Memory B cell (primary cell): ENCODE measurements around the gene ATP2A1.
"Not testable (repeated sequence)": the region's sequence is repeated elsewhere in the genome, so short reads cannot be mapped to it uniquely, and the experiment has no call there.

Experiments
- ATAC-seq: fragments of 150-1000 bp; cut with Tn5 transposase; 2 replicates; pipeline ENCODE4 v1.10.0; 2021; ENCODE audit warnings: low read depth, mild to moderate bottlenecking, moderate library complexity
- DNase-seq, 2 donors: peaks; one replicate each; pipeline ENCODE4 v3.0.0; 2022; ENCODE audit warnings: low spot score in 2 of 2
- H3K27ac Mint-ChIP-seq: one replicate; pipeline ENCODE4 v1.8.0; 2022; ENCODE audit warnings: mild to moderate bottlenecking, moderate library complexity, mixed read lengths
- H3K27me3 Mint-ChIP-seq: one replicate; pipeline ENCODE4 v1.8.0; 2022; ENCODE audit warnings: mixed read lengths
- H3K36me3 Mint-ChIP-seq: one replicate; pipeline ENCODE4 v1.8.0; 2022; ENCODE audit warnings: mild to moderate bottlenecking, mixed read lengths
- H3K4me1 Mint-ChIP-seq: one replicate; pipeline ENCODE4 v1.8.0; 2022; ENCODE audit warnings: mixed read lengths
- H3K4me3 Mint-ChIP-seq: one replicate; pipeline ENCODE4 v1.8.0; 2022; ENCODE audit warnings: mild to moderate bottlenecking, moderate library complexity, mixed read lengths
- H3K9me3 Mint-ChIP-seq: one replicate; pipeline ENCODE4 v1.8.0; 2022; ENCODE audit warnings: mixed read lengths

The ATP2A1 gene

GRCh38 chr16:28935924-28936783 lies 57.9 kb downstream of the ATP2A1 start:
- H3K4me3 Mint-ChIP-seq = peak overlapping the region; percentile 8
- DNase-seq = peak; percentile 75 to 82

GRCh38 chr16:28936784-28937155 lies 58.5 kb downstream of the ATP2A1 start:
- no peaks in the 10 kb centered on the region for H3K9me3 Mint-ChIP-seq
- ATAC-seq (no peak), DNase-seq (no peak)
- peak overlapping the region; percentile 79 for H3K27ac Mint-ChIP-seq
- no peak overlapping the region for H3K4me3 Mint-ChIP-seq
- no peaks in the 10 kb centered on the region for H3K27me3 Mint-ChIP-seq
- H3K4me1 Mint-ChIP-seq = peaks cover 39% of the 10 kb centered on the region
- H3K36me3 Mint-ChIP-seq = peaks cover 42% of the 10 kb centered on the region

More at GRCh38 chr16:28935924-28936783, 57.9 kb downstream of the ATP2A1 start:
- Mint-ChIP-seq H3K4me1 (peaks cover 41% of the 10 kb centered on the region), H3K27me3 (no peaks in the 10 kb centered on the region), H3K9me3 (no peaks in the 10 kb centered on the region), H3K36me3 (peaks cover 42% of the 10 kb centered on the region), H3K27ac (peak overlapping the region; percentile 79)
- peak; percentile 91 for ATAC-seq

GRCh38 chr16:28937222-28937876 lies 59.1 kb downstream of the ATP2A1 start:
- Mint-ChIP-seq H3K27ac (peak overlapping the region; percentile 79), H3K4me1 (peaks cover 37% of the 10 kb centered on the region), H3K36me3 (peaks cover 42% of the 10 kb centered on the region), H3K9me3 (no peaks in the 10 kb centered on the region), H3K27me3 (no peaks in the 10 kb centered on the region), H3K4me3 (no peak overlapping the region)
- DNase-seq = no peak
- ATAC-seq = no peak

GRCh38 chr16:28938721-28939120 lies 60.4 kb downstream of the ATP2A1 start:
- Mint-ChIP-seq H3K27ac (peak overlapping the region; percentile 64), H3K9me3 (no peaks in the 10 kb centered on the region), H3K36me3 (peaks cover 42% of the 10 kb centered on the region), H3K4me1 (peaks cover 32% of the 10 kb centered on the region), H3K27me3 (no peaks in the 10 kb centered on the region), H3K4me3 (no peak overlapping the region)
- ATAC-seq (no peak), DNase-seq (no peak)

GRCh38 chr16:28939825-28940224 lies 61.5 kb downstream of the ATP2A1 start:
- ATAC-seq, H3K27ac Mint-ChIP-seq, DNase-seq: not testable (repeated sequence)

GRCh38 chr16:28943281-28943680 lies 65.0 kb downstream of the ATP2A1 start:
- Mint-ChIP-seq H3K27me3 (no peaks in the 10 kb centered on the region), H3K36me3 (peaks cover 9% of the 10 kb centered on the region), H3K4me1 (peaks cover 15% of the 10 kb centered on the region), H3K9me3 (no peaks in the 10 kb centered on the region), H3K4me3 (no peak overlapping the region), H3K27ac (no peak overlapping the region)
- DNase-seq = no peak
- no peak for ATAC-seq

More at GRCh38 chr16:28939825-28940224, 61.5 kb downstream of the ATP2A1 start:
- Mint-ChIP-seq H3K4me1 (peaks cover 27% of the 10 kb centered on the region), H3K36me3 (peaks cover 35% of the 10 kb centered on the region)
- not testable (repeated sequence) for H3K4me3 Mint-ChIP-seq, H3K9me3 Mint-ChIP-seq, H3K27me3 Mint-ChIP-seq

GRCh38 chr16:28946681-28947080 lies 68.4 kb downstream of the ATP2A1 start:
- no peaks in the 10 kb centered on the region for H3K27me3 Mint-ChIP-seq
- ATAC-seq (no peak), DNase-seq (no peak)
- H3K36me3 Mint-ChIP-seq = peaks cover 2% of the 10 kb centered on the region
- H3K4me1 Mint-ChIP-seq = peaks cover 16% of the 10 kb centered on the region
- H3K4me3 Mint-ChIP-seq = no peak overlapping the region
- H3K27ac Mint-ChIP-seq = no peak overlapping the region
- H3K9me3 Mint-ChIP-seq = no peaks in the 10 kb centered on the region

GRCh38 chr16:28950648-28951409 lies 72.5 kb downstream of the ATP2A1 start, which contains the start of gene NFATC2IP:
NFATC2IP (plus strand) TSS chr16:28950937; CDS start chr16:28951012, 75 bp downstream.
- Mint-ChIP-seq H3K27ac (peak within 1 kb of the TSS; percentile 86), H3K9me3 (no peaks in the 10 kb centered on the region), H3K36me3 (peaks cover 8% of the 10 kb centered on the region), H3K27me3 (no peaks in the 10 kb centered on the region), H3K4me3 (peak within 1 kb of the TSS; percentile 96), H3K4me1 (peaks cover 19% of the 10 kb centered on the region)
- DNase-seq (peak; percentile 98 to 99), ATAC-seq (peak; percentile 91)

GRCh38 chr16:28951410-28951943 lies 73.2 kb downstream of the ATP2A1 start:
- Mint-ChIP-seq H3K27me3 (no peaks in the 10 kb centered on the region), H3K27ac (peak overlapping the region; percentile 86), H3K9me3 (no peaks in the 10 kb centered on the region), H3K36me3 (peaks cover 13% of the 10 kb centered on the region), H3K4me3 (peak overlapping the region; percentile 96), H3K4me1 (peaks cover 17% of the 10 kb centered on the region)
- DNase-seq (no peak), ATAC-seq (no peak)
